Measurements from ENCODE around the gene TFF1.

DNA sequence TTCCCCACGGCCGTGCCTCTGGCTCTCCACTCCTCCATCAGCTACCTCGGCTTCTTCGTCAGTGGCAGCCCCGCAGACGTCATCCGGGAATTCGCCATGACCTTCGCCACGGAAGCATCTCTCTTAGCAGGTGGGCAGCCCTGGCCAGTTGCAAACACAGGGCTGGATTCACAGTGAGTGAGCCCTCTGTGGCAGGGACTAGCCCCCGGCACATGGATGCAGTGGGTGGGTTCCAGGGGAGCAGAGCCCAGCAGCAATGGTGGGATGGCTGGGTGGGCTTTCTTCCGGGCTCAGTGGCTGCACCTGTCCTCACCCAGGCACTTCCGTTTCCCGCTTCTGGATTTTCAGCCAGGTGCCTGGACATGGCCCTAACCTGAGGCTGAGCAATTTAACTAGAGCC lies 46.8 kb upstream of the TFF1 start:
- no peak for TF ChIP-seq EZH2phosphoT487 (IDR thresholded peaks at IDR 0.05; ENCODE audit: low read depth)
- TF ChIP-seq, protein P1, sequence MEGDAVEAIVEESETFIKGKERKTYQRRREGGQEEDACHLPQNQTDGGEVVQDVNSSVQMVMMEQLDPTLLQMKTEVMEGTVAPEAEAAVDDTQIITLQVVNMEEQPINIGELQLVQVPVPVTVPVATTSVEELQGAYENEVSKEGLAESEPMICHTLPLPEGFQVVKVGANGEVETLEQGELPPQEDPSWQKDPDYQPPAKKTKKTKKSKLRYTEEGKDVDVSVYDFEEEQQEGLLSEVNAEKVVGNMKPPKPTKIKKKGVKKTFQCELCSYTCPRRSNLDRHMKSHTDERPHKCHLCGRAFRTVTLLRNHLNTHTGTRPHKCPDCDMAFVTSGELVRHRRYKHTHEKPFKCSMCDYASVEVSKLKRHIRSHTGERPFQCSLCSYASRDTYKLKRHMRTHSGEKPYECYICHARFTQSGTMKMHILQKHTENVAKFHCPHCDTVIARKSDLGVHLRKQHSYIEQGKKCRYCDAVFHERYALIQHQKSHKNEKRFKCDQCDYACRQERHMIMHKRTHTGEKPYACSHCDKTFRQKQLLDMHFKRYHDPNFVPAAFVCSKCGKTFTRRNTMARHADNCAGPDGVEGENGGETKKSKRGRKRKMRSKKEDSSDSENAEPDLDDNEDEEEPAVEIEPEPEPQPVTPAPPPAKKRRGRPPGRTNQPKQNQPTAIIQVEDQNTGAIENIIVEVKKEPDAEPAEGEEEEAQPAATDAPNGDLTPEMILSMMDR (IDR thresholded peaks at IDR 0.05; ENCODE audit: low read depth, low read length): no peak

Measured in OCI-LY3 (cell line).